ENCODE measurements around the gene SPSB4. TPM values are rescaled to one million over a fixed set of nuclear protein-coding genes. Genes with fewer than 3 reads are reported as not detected.

SPSB4 gene
- total RNA-seq, 2 experiments from 2014 or later = not detected

DNA sequence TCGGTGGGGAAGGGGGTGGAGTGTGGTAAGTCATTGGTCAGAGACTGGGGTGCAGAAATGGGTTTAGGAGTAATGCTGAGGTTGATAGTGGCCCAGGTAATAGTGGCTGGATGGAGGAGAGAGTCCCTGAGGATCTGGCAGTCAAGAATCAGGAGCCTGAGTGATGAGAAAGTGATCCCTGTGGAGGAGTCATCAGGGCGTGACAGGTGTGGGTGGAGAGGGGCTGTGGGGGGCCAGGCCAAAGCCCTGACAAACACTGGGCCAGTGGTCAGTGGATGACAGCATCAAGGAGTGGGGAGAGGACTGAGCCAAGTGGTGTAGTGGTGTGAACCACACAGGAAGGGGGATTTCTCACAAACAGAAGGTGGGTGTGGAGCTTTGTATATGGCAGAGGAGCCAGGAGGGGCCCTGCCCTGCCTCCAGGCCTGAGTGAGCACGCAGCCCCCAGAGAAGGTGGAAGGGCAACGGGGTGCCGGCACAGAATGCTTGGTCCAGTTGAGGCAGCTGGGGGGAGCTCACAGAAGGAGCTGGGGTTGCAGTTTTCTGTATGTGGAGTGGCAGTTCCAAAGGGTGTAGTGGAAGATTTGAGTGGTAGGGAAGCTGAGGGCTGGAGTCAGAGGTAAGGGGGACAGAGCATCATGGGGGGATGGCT is 77.1 kb downstream of the SPSB4 start:
- Histone ChIP-seq H3K4me1 (ENCODE audit: insufficient read depth, low read length, poor library complexity, severe bottlenecking) (no peaks in the 10 kb centered on the region), H3K9me2 (ENCODE audit: insufficient read depth, low read length) (no peaks in the 10 kb centered on the region), H3K4me3 (ENCODE audit: low read depth, low read length, poor library complexity, severe bottlenecking) (no peak overlapping the region), H3K36me3 (ENCODE audit: insufficient read depth, low read length) (no peaks in the 10 kb centered on the region), H3K79me2 (ENCODE audit: insufficient read depth, low read depth, low read length) (no peaks in the 10 kb centered on the region), H3K9me3 (ENCODE audit: low read length) (no peaks in the 10 kb centered on the region), H3K27ac (ENCODE audit: low read depth, low read length, poor library complexity, severe bottlenecking) (no peak overlapping the region), H2AFZ (ENCODE audit: low read length) (no peak overlapping the region), H4K20me1 (ENCODE audit: insufficient read depth, low read length) (no peaks in the 10 kb centered on the region), H3K4me2 (ENCODE audit: low read length) (no peak overlapping the region)
- TF ChIP-seq, protein P1, sequence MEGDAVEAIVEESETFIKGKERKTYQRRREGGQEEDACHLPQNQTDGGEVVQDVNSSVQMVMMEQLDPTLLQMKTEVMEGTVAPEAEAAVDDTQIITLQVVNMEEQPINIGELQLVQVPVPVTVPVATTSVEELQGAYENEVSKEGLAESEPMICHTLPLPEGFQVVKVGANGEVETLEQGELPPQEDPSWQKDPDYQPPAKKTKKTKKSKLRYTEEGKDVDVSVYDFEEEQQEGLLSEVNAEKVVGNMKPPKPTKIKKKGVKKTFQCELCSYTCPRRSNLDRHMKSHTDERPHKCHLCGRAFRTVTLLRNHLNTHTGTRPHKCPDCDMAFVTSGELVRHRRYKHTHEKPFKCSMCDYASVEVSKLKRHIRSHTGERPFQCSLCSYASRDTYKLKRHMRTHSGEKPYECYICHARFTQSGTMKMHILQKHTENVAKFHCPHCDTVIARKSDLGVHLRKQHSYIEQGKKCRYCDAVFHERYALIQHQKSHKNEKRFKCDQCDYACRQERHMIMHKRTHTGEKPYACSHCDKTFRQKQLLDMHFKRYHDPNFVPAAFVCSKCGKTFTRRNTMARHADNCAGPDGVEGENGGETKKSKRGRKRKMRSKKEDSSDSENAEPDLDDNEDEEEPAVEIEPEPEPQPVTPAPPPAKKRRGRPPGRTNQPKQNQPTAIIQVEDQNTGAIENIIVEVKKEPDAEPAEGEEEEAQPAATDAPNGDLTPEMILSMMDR (conservative IDR thresholded peaks at IDR 0.05; ENCODE audit: low read length) = no peak
- no peak for TF ChIP-seq EZH2phosphoT487 (IDR thresholded peaks at IDR 0.05; ENCODE audit: borderline replicate concordance, low read depth, low read length)
- ChIA-PET POLR2A (interaction anchor here (0.5 to 0.6 kb wide), 2 partner anchors 17 to 247 kb away, joined by 3 to 6 read pairs; no protein-coding TSS in a partner anchor), CTCF (ENCODE audit: unreplicated experiment) (no interaction called here)
- BruUV-seq (replicated peaks) = no TSS peak
- no peak for DNase-seq (ENCODE audit: low spot score)
- intact Hi-C loops (cut with micrococcal nuclease; ENCODE audit: unreplicated experiment) = no loop called here

- ChIA-PET POLR2A (no interaction called here), CTCF (ENCODE audit: unreplicated experiment) (interaction anchor here (1.1 kb wide), 1 partner anchor 13 kb away, joined by 4 read pairs; no protein-coding TSS in a partner anchor)
- intact Hi-C loops (cut with micrococcal nuclease; ENCODE audit: unreplicated experiment) = no loop called here
- TF ChIP-seq EZH2phosphoT487 (IDR thresholded peaks at IDR 0.05; ENCODE audit: borderline replicate concordance, low read depth, low read length) = no peak
- TF ChIP-seq, protein P1 (conservative IDR thresholded peaks at IDR 0.05; ENCODE audit: low read length) = no peak
- Histone ChIP-seq H3K4me3 (ENCODE audit: low read depth, low read length, poor library complexity, severe bottlenecking) (no peak overlapping the region), H3K4me2 (ENCODE audit: low read length) (no peak overlapping the region), H3K4me1 (ENCODE audit: insufficient read depth, low read length, poor library complexity, severe bottlenecking) (no peaks in the 10 kb centered on the region), H3K9me2 (ENCODE audit: insufficient read depth, low read length) (no peaks in the 10 kb centered on the region), H3K9me3 (ENCODE audit: low read length) (no peaks in the 10 kb centered on the region), H2AFZ (ENCODE audit: low read length) (no peak overlapping the region), H3K79me2 (ENCODE audit: insufficient read depth, low read depth, low read length) (no peaks in the 10 kb centered on the region), H3K27ac (ENCODE audit: low read depth, low read length, poor library complexity, severe bottlenecking) (no peak overlapping the region), H4K20me1 (ENCODE audit: insufficient read depth, low read length) (no peaks in the 10 kb centered on the region), H3K36me3 (ENCODE audit: insufficient read depth, low read length) (no peaks in the 10 kb centered on the region)
- BruUV-seq (replicated peaks) = no TSS peak
- DNase-seq (ENCODE audit: low spot score) = no peak
Measured at GRCh38 chr3:141129049-141129448, 77.9 kb downstream of the SPSB4 start.

- no peak for DNase-seq (ENCODE audit: low spot score)
- BruUV-seq (replicated peaks) = no TSS peak
- H3K79me2 ChIP-seq (ENCODE audit: insufficient read depth, low read depth, low read length) = no peaks in the 10 kb centered on the region
- no peaks in the 10 kb centered on the region for H4K20me1 ChIP-seq (ENCODE audit: insufficient read depth, low read length)
- no peak overlapping the region for H3K4me3 ChIP-seq (ENCODE audit: low read depth, low read length, poor library complexity, severe bottlenecking)
- no peaks in the 10 kb centered on the region for H3K9me3 ChIP-seq (ENCODE audit: low read length)
- no peak for TF ChIP-seq EZH2phosphoT487 (IDR thresholded peaks at IDR 0.05; ENCODE audit: borderline replicate concordance, low read depth, low read length)
- TF ChIP-seq, protein P1 (conservative IDR thresholded peaks at IDR 0.05; ENCODE audit: low read length) = no peak
- H2AFZ ChIP-seq (ENCODE audit: low read length) = no peak overlapping the region
- H3K4me2 ChIP-seq (ENCODE audit: low read length) = no peak overlapping the region
- H3K4me1 ChIP-seq (ENCODE audit: insufficient read depth, low read length, poor library complexity, severe bottlenecking) = no peaks in the 10 kb centered on the region
- ChIA-PET CTCF (ENCODE audit: unreplicated experiment) (interaction anchor here (1.1 kb wide), 1 partner anchor 14 kb away, joined by 4 read pairs; no protein-coding TSS in a partner anchor), POLR2A (no interaction called here)
- intact Hi-C loops (cut with micrococcal nuclease; ENCODE audit: unreplicated experiment) = no loop called here
- no peaks in the 10 kb centered on the region for H3K9me2 ChIP-seq (ENCODE audit: insufficient read depth, low read length)
- no peak overlapping the region for H3K27ac ChIP-seq (ENCODE audit: low read depth, low read length, poor library complexity, severe bottlenecking)
- H3K36me3 ChIP-seq (ENCODE audit: insufficient read depth, low read length) = no peaks in the 10 kb centered on the region
Measured at GRCh38 chr3:141129541-141130011, 78.4 kb downstream of the SPSB4 start.
